ENCODE measurements around the gene ITGAL. TPM values are rescaled to one million over a fixed set of nuclear protein-coding genes. Genes with fewer than 3 reads are reported as not detected.
A peak's percentile ranks its signal among the peaks of the same experiment; 100 is the strongest.

ITGAL gene
- total and polyA plus RNA-seq, 2 donors (not counting 1 experiment from before 2014, with no cell fraction given) = 110 to 184 TPM

GRCh38 chr16:30570636-30571444 is 98.3 kb downstream of the ITGAL start:
- Mint-ChIP-seq H3K4me3 (peak overlapping the region; percentile 91), H3K27ac (peak overlapping the region; percentile 95), H3K4me1 (peaks cover 40% of the 10 kb centered on the region), H3K27me3 (no peaks in the 10 kb centered on the region), H3K9me3 (ENCODE audit: insufficient read depth) (no peaks in the 10 kb centered on the region)
- no peak for ATAC-seq (ENCODE audit: low read depth)
- CTCF ChIA-PET = interaction anchor here (1.2 to 2.8 kb wide), 6 partner anchors 10 to 141 kb away, joined by 3 to 21 read pairs (median 8); partner anchors contain the start of genes DCTPP1, ZNF747 and ZNF764
- peak overlapping the region; percentile 96 for H2AFZ ChIP-seq (ENCODE audit: insufficient read depth, low read depth, low read length, poor library complexity, severe bottlenecking)
- 9% methylated on average over 14 of the region's 22 CpGs for WGBS (ENCODE audit: insufficient coverage)
- no peaks in the 10 kb centered on the region for H3K9me3 ChIP-seq (ENCODE audit: control extremely low read depth in 1 of 3, control insufficient read depth in 2 of 3, insufficient read depth in 1 of 3, low read length in 2 of 3)
- peak overlapping the region; percentile 94 for H3K9ac ChIP-seq (ENCODE audit: low read length)
- DNase-seq = no peak
- peak overlapping the region; percentile 88 for H3K4me2 ChIP-seq (replicated peaks; ENCODE audit: low read depth, low read length, poor library complexity, severe bottlenecking)
- TF ChIP-seq EZH2 (IDR thresholded peaks at IDR 0.05; ENCODE audit: borderline replicate concordance, insufficient read depth, low read depth, low read length, poor library complexity, severe bottlenecking) (no peak), CTCF (IDR thresholded peaks at IDR 0.05) (no peak)
- intact Hi-C loops (cut with micrococcal nuclease) = loop anchor here (1.0 kb wide), 1 partner anchor 13 kb away; the partner anchor contains the start of gene ZNF764
- POLR2A ChIA-PET = interaction anchor here (0.6 to 3.0 kb wide), 7 partner anchors 11 to 133 kb away, joined by 3 to 81 read pairs (median 6); partner anchors contain the start of genes PRR14, ZNF764 and ZNF785
- H3K79me2 ChIP-seq (ENCODE audit: control insufficient read depth, insufficient read depth, low read length) = peaks cover 6% of the 10 kb centered on the region
- H3K4me3 ChIP-seq (ENCODE audit: control extremely low read depth in 1 of 5, extremely low read depth in 1 of 5, insufficient read depth in 1 of 5, low read depth in 2 of 5, low read length in 4 of 5) = peak overlapping the region; percentile 57 to 89 (median 84)
- H3K27me3 ChIP-seq (replicated peaks in 1 of 4; ENCODE audit: control extremely low read depth in 1 of 4, control insufficient read depth in 3 of 4, insufficient read depth in 4 of 4, low read length in 3 of 4) = no peaks in the 10 kb centered on the region
- H3K36me3 ChIP-seq (replicated peaks in 1 of 2; ENCODE audit: control extremely low read depth in 1 of 2, control insufficient read depth in 1 of 2, extremely low read depth in 1 of 2, insufficient read depth in 2 of 2, low read length in 1 of 2) = no peaks in the 10 kb centered on the region
- peaks cover 29 to 43% of the 10 kb centered on the region in 2 donors for H3K4me1 ChIP-seq (ENCODE audit: control insufficient read depth in 2 of 2, insufficient read depth in 2 of 2, low read length in 2 of 2)
- H3K27ac ChIP-seq (ENCODE audit: low read length in 2 of 2) = peak overlapping the region; percentile 96 to 97
- H4K20me1 ChIP-seq (ENCODE audit: control insufficient read depth, insufficient read depth, low read length, poor library complexity, severe bottlenecking) = no peaks in the 10 kb centered on the region

All from B cell (primary cell).